A673 (cell line): Measurements from ENCODE around the gene CUX1. TPM values are rescaled to one million over a fixed set of nuclear protein-coding genes. Genes with fewer than 3 reads are reported as not detected.
A peak's percentile ranks its signal among the peaks of the same experiment; 100 is the strongest.

Experiments used
- BruUV-seq: library from RNA; stranded (reverse); fragments of 400-500 nt; replicated peaks from 2 replicates; lab custom pipeline; 2021; lab: Mats Ljungman, UMichigan
- CTCF ChIA-PET: fragments of 300-600 bp; sonication (Branson Sonifier 250); formaldehyde crosslinking; loops from one replicate; lab custom pipeline; 2022; ENCODE audit warnings: antibody characterized with exemption; lab: Charles Lee
- POLR2A ChIA-PET: fragments of 300-600 bp; sonication (Branson Sonifier 250); formaldehyde crosslinking; loops from one replicate; lab custom pipeline; 2022; ENCODE audit warnings: antibody characterized with exemption; ENCODE audit not compliant: low non-redundant PET; lab: Charles Lee
- DNase-seq: peaks from one replicate; pipeline ENCODE4 v3.0.0-alpha.2; 2015; ENCODE audit warnings: low spot score
- H3K27ac ChIP-seq: fragments of 200-600 bp; sonication (generic); 2 replicates; pipeline ENCODE4 v1.5.1; 2016; ENCODE audit warnings: mixed run types, low read depth, mild to moderate bottlenecking, mixed read lengths, antibody characterized with exemption, low read length; ENCODE audit not compliant: poor library complexity, severe bottlenecking
- H3K27me3 ChIP-seq: fragments of 200-600 bp; sonication (generic); replicated peaks from 2 replicates; pipeline ENCODE4 v1.6.1; 2017; ENCODE audit warnings: mixed run types, low read depth, mild to moderate bottlenecking, mixed read lengths, antibody characterized with exemption, low read length; ENCODE audit not compliant: insufficient read depth, poor library complexity
- H3K36me3 ChIP-seq: fragments of 200-600 bp; sonication (generic); 2 replicates; pipeline ENCODE4 v1.6.1; 2016; ENCODE audit warnings: mixed run types, mild to moderate bottlenecking, mixed read lengths, antibody characterized with exemption, low read length; ENCODE audit not compliant: insufficient read depth, poor library complexity, severe bottlenecking
- H3K4me1 ChIP-seq: fragments of 200-600 bp; sonication (generic); 2 replicates; pipeline ENCODE4 v1.6.1; 2017; ENCODE audit warnings: mixed run types, mild to moderate bottlenecking, mixed read lengths, antibody characterized with exemption, low read length; ENCODE audit not compliant: insufficient read depth, poor library complexity, severe bottlenecking
- H3K4me3 ChIP-seq: fragments of 200-600 bp; sonication (generic); 2 replicates; pipeline ENCODE4 v1.5.1; 2016; ENCODE audit warnings: low read depth, mixed run types, mild to moderate bottlenecking, mixed read lengths, low read length; ENCODE audit not compliant: poor library complexity, severe bottlenecking
- H3K9me3 ChIP-seq: fragments of 200-600 bp; sonication (generic); 2 replicates; pipeline ENCODE4 v1.6.1; 2016; ENCODE audit warnings: mixed run types, low read depth, mild to moderate bottlenecking, mixed read lengths, antibody characterized with exemption, low read length; ENCODE audit not compliant: poor library complexity, severe bottlenecking
- EZH2 ChIP-seq: fragments of 200-600 bp; sonication (generic); IDR thresholded peaks from 2 replicates; pipeline ENCODE4 v1.6.1; 2017; ENCODE audit warnings: borderline replicate concordance, low read depth, mild to moderate bottlenecking, mixed read lengths, antibody characterized with exemption, low read length; ENCODE audit not compliant: poor library complexity, severe bottlenecking
- intact Hi-C: fragments of 100-400 bp; cut with micrococcal nuclease; formaldehyde crosslinking; loops from one replicate; pipeline ENCODE4 v1.10.0; 2022; ENCODE audit not compliant: unreplicated experiment
- total RNA-seq: library from RNA; stranded (reverse); gene quantifications from 2 replicates; pipeline ENCODE4 v1.2.3, GENCODE V29; 2021
- TF ChIP-seq, protein P1 (sequence below): fragments of 300-800, 200-600 bp; sonication (generic); conservative IDR thresholded peaks from 2 replicates; pipeline ENCODE4 v1.5.1; 2017; ENCODE audit warnings: low read depth, mild to moderate bottlenecking, antibody characterized with exemption, low read length, moderate library complexity, mixed read lengths

The CUX1 gene
- total RNA-seq, 1 experiment from 2014 or later: 49.4 TPM

DNA sequence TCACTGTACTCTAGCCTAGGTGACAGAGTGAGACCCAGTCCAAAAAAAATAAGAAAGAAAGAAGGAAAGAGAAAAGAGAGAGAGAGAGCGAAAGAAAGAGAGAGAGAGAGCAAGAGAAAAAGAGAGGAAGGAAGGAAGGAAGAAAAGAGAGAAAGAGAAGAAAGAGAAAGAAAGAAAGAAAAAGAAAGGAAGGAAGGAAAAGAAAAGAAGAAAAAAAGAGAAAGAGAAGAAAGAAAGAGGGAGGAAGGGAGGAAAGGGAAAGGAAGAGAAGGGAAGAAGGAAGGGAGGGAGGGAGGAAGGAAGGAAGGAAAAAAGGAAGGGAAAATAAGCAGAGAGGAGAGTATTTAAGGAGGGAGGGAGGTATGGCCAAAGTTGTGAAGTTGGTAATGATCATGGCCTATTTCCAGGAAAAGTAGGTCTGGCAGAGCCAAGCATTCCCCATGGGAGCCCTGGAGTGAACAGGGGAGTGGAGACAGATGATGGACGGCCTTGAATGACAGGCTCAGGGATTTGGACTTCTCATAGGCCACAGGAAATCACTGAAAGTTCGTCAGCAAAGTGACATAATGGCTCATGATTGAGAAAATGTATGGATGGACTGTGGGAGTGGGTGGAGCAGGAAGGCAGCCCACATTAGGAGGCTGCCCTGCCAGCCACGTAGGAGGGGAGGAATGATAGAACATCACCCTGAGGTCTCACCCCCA, 44.8 kb upstream of the CUX1 start:
- Histone ChIP-seq H3K9me3 (no peaks in the 10 kb centered on the region), H3K36me3 (no peaks in the 10 kb centered on the region), H3K4me1 (no peaks in the 10 kb centered on the region), H3K4me3 (no peak overlapping the region), H3K27me3 (no peaks in the 10 kb centered on the region), H3K27ac (no peak overlapping the region)
- POLR2A ChIA-PET: no interaction called here
- intact Hi-C loops: no loop called here
- CTCF ChIA-PET: no interaction called here
- DNase-seq: peak; percentile 60
- BruUV-seq: no TSS peak
- TF ChIP-seq EZH2: no peak
- TF ChIP-seq, protein P1, sequence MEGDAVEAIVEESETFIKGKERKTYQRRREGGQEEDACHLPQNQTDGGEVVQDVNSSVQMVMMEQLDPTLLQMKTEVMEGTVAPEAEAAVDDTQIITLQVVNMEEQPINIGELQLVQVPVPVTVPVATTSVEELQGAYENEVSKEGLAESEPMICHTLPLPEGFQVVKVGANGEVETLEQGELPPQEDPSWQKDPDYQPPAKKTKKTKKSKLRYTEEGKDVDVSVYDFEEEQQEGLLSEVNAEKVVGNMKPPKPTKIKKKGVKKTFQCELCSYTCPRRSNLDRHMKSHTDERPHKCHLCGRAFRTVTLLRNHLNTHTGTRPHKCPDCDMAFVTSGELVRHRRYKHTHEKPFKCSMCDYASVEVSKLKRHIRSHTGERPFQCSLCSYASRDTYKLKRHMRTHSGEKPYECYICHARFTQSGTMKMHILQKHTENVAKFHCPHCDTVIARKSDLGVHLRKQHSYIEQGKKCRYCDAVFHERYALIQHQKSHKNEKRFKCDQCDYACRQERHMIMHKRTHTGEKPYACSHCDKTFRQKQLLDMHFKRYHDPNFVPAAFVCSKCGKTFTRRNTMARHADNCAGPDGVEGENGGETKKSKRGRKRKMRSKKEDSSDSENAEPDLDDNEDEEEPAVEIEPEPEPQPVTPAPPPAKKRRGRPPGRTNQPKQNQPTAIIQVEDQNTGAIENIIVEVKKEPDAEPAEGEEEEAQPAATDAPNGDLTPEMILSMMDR: no peak

DNA sequence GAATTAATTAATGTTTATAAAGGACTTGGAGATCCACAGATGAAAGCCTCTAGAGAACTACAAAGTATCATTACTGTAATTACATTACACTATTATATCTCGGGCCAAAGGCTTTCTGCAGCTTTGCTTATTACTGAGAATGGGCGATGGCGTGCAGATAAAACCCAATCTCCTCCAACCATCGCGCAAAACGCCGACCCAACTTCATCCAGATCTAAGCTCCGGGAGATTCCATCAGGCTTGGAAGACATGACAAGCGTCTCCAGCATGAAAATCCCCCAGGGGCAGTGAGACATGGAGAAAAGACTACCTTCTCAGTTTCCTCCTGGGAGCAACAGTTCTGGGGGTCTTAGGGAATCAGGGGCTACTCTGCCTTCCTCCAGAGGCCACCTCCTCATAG, 42.2 kb upstream of the CUX1 start:
- Histone ChIP-seq H3K4me3 (no peak overlapping the region), H3K36me3 (no peaks in the 10 kb centered on the region), H3K27me3 (no peaks in the 10 kb centered on the region), H3K9me3 (no peaks in the 10 kb centered on the region), H3K27ac (no peak overlapping the region), H3K4me1 (no peaks in the 10 kb centered on the region)
- CTCF ChIA-PET: interaction anchor here (0.9 kb wide), 1 partner anchor 191 kb away, joined by 3 read pairs; no protein-coding TSS in a partner anchor
- intact Hi-C loops: no loop called here
- TF ChIP-seq, protein P1: no peak
- no peak for TF ChIP-seq EZH2
- no TSS peak for BruUV-seq
- no peak for DNase-seq
- POLR2A ChIA-PET: no interaction called here

DNA sequence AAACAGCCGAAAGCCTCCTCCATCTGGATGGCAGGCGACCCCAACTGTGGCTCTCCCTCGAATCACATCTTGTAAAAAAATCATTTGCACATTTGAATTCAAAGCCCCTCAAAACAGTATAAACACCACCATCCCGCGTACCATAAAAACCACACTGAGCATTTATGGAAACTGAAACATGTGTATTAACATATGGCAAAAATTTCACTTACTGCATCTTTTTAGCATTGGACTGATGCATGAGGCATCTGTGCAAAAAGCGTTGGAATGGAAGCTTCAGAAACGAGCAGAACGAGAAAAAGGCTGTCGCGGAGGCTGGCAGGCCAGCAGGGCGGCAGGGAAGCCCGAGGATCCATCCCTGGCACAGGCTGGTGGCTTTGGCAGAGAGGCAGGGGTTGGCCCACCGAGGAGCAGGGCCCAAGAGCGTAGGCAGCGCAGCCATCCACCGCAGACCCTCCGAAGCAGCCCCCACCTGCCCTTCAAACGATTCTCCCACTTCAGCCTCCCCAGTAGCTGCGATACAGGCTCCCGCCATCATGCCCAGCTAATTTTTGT, 39.3 kb upstream of the CUX1 start:
- BruUV-seq: no TSS peak
- Histone ChIP-seq H3K27ac (no peak overlapping the region), H3K4me3 (no peak overlapping the region), H3K36me3 (no peaks in the 10 kb centered on the region), H3K27me3 (no peaks in the 10 kb centered on the region), H3K9me3 (no peaks in the 10 kb centered on the region), H3K4me1 (no peaks in the 10 kb centered on the region)
- DNase-seq: no peak
- intact Hi-C loops: no loop called here
- ChIA-PET CTCF (no interaction called here), POLR2A (no interaction called here)
- TF ChIP-seq, protein P1: no peak
- no peak for TF ChIP-seq EZH2
